Left renal cortex interstitium (tissue), 4 donors: ENCODE results near the gene TRERF1. TPM values are rescaled to one million over a fixed set of nuclear protein-coding genes. Genes with fewer than 3 reads are reported as not detected.
"Not testable (repeated sequence)": the region's sequence is repeated elsewhere in the genome, so short reads cannot be mapped to it uniquely, and the experiment has no call there.

Source experiments
- DNase-seq, 4 donors: peaks; one replicate each; pipeline ENCODE4 v3.0.0-alpha.2; 2013; ENCODE audit warnings: low read depth in 4 of 4, low spot score in 2 of 4, missing footprints in 1 of 4
- polyA plus RNA-seq, 4 donors: library from polyadenylated mRNA; unstranded; fragments of 120-200 nt; gene quantifications; one replicate each; pipeline ENCODE4 v1.2.1, GENCODE V29; 2013; ENCODE audit not compliant: insufficient read length in 4 of 4

TRERF1 gene
- polyA plus RNA-seq, 4 donors, result 14.1 to 18.4 (median 16.0) TPM

GRCh38 chr6:42341771-42342553 lies 109.8 kb downstream of the TRERF1 start:
- DNase-seq, result no peak

DNA sequence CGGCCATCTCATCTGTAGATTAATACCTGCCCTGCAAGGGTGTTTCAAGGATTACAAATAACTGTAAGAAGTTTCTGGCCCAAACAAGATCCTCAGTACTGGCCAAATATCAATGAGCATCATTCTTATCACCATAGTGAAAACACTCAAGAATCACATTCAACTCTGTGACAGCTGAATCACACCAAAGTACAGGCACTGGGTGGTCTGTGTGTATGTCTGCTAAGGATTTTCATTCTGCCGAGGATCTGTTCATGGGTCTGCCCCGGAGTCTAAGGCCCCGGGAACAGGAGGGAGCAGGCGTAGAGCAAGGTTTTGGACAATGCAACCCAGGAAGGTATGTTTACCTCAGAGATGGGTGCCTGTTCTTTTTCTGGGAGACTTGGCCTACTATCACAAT lies 110.5 kb downstream of the TRERF1 start:
- DNase-seq, result no peak

DNA sequence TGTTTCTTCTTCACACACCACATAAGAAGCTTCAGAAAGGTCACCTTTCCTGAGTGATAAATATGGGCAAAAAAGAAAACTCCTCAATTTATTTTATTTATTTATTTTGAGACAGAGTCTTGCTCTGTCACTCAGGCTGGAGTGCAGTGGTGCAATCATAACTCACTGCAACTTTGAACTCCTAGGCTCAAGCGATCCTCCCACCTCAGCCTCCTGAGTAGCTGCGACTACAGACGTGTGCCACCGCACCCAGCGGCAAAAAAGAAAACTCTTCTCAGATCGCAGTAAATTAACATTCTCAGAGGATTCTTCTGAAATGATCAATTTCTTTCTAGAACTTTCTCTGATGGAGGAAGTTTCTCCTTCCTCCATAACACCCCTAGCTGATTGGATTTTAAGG lies 111.2 kb downstream of the TRERF1 start:
- DNase-seq, result no peak

DNA sequence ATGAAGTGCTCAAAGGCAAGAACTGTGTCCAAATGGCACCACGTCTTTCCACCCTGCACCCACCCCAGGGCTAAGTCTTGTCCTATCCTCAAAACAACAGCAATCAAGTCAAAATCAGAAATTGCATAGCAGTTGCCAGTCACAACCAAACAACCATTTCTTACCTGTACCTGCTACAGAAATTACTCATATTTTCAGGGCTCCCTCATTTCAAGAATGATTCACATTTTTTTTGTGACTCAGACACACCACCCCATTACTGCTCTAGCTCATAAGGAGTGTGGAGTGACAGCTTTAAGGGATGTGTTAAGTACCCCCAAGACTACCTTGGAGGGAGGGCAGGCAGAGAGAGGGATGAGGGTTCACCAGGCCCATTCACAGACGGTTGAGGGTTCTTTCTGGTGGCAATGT lies 111.7 kb downstream of the TRERF1 start:
- no peak for DNase-seq

DNA sequence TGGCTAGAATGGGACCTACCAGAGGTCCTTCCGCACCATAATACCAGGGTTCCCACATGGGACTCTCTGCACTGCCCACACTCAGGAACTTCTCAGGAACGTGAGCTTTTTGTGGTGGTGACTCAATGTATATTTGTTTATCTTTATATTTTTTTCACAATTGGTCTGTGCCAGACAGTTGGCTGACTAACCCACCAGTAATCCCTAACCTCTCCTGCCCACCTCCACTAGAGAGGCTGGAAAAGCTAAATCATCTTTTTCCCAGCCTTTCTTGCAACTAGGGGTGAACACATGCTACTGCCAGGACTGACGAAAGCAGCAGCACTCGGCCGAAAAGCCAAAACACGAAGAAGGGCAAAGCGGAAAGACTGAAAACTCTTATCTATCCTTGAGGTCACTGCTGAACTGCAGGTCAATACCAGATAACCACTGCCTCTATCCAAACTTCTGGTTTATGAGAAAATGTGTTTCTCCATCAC lies 112.9 kb downstream of the TRERF1 start:
- no peak for DNase-seq

DNA sequence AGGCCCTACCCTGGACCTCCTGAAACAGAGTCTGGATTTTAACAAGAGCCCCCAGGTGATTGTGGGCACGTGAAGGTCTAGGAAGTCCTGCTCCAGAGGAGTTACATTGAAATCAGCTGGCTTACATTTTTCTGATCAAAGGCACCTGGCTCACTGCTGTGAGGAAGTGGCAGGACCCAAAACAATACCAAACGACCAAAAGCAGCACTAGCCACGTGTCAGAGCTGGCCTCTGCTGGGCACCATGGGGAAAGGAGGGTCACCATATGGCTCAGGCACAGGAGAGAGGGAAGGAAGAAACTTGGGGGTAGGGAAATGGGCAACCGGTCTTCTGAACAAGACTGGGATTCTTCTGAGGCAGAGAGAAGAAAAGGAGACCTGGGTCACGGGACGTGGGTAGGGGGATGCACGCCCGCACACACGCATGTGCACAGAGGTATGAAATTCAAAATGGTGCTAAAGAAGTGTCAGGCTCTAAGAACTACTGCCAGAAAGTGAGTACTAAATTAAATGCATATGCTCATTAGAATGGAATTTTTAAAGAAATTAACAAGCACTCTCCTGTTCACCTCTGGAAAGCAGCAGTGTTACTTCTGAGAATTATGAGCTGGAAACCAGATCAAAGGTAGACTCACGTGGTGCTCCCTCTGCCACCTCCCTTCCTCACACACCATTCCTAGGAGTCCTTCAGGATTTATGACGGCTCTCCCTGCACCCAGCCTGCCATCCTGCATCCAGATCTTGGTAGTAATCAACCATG lies 113.6 kb downstream of the TRERF1 start:
- DNase-seq, result no peak

- no peak for DNase-seq
These were observed 115.3 kb downstream of the TRERF1 start for GRCh38 chr6:42336431-42336830.

DNA sequence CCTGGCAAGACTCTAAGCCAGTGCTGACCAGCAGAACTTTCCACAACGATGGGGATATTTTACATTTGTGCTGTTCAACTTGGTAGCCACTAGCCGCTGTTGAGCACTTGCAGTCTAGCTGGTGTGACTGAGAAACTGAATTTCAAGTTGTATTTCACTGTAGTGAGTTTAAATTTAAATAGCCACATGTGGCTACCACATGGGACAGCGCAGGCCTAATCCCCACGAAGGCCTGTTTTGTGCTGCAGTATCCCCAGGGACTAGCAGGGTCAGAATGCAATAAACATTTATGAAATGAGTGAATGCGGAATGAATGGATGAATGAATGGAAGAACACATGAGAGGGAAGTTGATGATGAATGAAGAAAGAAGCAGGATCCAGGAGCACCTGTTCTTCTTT lies 115.8 kb downstream of the TRERF1 start:
- DNase-seq, result no peak

GRCh38 chr6:42334870-42335269 lies 116.9 kb downstream of the TRERF1 start:
- DNase-seq, result no peak

GRCh38 chr6:42333612-42334011 lies 118.1 kb downstream of the TRERF1 start:
- DNase-seq, result no peak

GRCh38 chr6:42332916-42333315 lies 118.8 kb downstream of the TRERF1 start:
- DNase-seq, result no peak

DNA sequence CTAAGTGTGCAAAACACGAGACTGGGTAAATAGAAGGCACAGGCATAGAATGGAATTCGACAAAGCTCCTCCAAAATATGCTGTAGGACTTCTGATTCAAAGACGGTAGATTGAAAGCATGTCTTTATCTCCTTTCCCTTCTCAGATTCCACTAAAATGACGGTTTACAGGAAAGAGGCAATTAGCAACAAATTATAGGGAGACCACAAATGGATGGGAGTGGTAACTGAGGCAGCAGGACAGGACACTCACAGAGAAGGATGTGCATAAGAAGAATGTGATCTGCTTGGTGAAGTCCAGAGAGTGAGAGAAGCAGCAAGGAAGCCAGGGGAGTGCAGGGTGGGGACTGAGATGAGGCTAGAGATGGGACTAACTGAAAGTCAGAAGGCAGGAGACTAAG lies 120.7 kb downstream of the TRERF1 start:
- DNase-seq, result no peak

- DNase-seq, result no peak
These were observed 125.5 kb downstream of the TRERF1 start for GRCh38 chr6:42326248-42326647.

DNA sequence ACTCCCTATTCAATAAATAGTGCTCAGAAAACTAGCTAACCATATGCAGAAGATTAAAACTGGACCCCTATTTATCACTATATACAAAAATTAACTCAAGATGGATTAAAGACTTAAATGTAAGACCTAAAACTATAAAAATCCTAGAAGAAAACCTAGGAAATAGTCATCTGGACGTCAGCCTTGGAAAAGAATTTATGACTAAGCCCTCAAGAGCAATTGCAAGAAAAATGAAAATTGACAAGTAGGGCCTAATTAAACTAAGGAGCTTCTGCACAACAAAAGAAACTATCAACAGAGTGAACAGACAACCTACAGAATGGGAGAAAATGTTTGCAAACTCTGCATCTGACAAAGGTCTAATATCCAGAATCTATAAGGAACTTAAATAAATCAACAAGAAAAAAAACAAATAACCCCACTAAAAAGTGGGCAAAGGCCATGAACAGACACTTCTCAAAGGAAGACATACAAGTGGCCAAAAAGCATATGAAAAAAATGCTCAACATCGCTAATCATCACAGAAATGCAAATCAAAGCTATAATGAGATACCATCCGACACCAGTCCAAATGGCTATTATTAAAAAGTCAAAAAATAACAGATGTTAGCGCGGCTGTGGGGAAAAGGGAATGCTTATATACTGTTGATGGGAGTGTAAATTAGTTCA lies 126.9 kb downstream of the TRERF1 start:
- DNase-seq, result not testable (repeated sequence)

- no peak for DNase-seq
These were observed 129.1 kb downstream of the TRERF1 start for GRCh38 chr6:42322676-42323075.

GRCh38 chr6:42321976-42322375 lies 129.8 kb downstream of the TRERF1 start:
- no peak for DNase-seq

- DNase-seq, result no peak
These were observed 131.0 kb downstream of the TRERF1 start for GRCh38 chr6:42320762-42321161.

DNA sequence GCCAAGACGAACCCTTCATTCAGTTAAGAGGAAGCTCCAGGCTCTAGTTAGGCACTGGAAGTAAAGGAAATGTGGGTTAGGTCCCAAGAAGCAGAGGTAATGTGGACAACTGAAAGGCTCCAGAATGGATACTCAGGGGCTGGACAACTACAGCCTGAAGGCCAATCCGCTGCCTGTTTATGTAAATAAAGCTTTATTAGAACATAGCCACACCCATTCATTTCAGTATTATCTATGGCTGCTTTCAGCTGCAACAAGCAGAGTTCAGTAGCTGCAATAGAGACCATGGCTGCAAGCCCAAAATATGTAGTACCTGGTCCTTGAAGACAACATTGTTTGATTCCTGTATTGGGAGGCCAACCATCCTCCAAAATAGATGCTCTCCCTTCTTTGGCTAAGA lies 133.2 kb downstream of the TRERF1 start:
- DNase-seq, result no peak

DNA sequence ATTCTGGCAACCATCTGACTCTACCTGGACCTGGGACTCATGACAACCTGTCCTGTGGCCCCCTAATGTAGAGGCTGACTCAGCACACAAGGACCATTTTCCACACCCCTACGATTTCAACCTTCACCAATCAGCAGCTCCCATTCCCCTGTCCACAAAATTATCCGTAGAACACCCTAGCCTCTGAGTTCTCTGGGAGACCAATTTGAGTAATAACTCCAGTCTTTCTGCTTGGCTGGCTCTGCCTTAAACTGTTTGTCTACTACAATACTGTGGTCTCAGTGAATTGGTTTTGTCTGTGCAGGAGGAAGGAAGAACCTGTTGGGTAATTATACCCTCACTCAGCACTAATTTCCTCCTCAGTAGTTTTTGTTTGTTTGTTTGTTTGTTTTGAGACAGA lies 134.7 kb downstream of the TRERF1 start:
- no peak for DNase-seq

- DNase-seq, result no peak
These were observed 135.4 kb downstream of the TRERF1 start for GRCh38 chr6:42315991-42316970.
